HAP-1 (cell line): ENCODE results near the gene GOLGA6L7.
A peak's percentile ranks its signal among the peaks of the same experiment; 100 is the strongest.
"Not testable (repeated sequence)": the region's sequence is repeated elsewhere in the genome, so short reads cannot be mapped to it uniquely, and the experiment has no call there.

ENCODE experiments used
- DNase-seq, 2 experiments: peaks; one replicate each; pipeline ENCODE4 v3.0.0-alpha.2; 2016 to 2020; ENCODE audit warnings: low spot score in 2 of 2
- H3K27me3 ChIP-seq: fragments of 250-450 bp; sonication (Bioruptor Pico); 2 replicates; pipeline ENCODE4 v1.5.1; 2020; ENCODE audit warnings: low read depth, mild to moderate bottlenecking, moderate library complexity
- H3K36me3 ChIP-seq: fragments of 250-450 bp; sonication (Bioruptor Pico); replicated peaks from 2 replicates; pipeline ENCODE4 v1.5.1; 2020; ENCODE audit warnings: mild to moderate bottlenecking
- H3K4me1 ChIP-seq: fragments of 250-450 bp; sonication (Bioruptor Pico); 2 replicates; pipeline ENCODE4 v1.5.1; 2020; ENCODE audit warnings: mild to moderate bottlenecking
- H3K4me3 ChIP-seq: fragments of 250-450 bp; sonication (Bioruptor Pico); 2 replicates; pipeline ENCODE4 v1.5.1; 2020; ENCODE audit warnings: mild to moderate bottlenecking, moderate library complexity
- H3K9me3 ChIP-seq: fragments of 250-450 bp; sonication (Bioruptor Pico); 2 replicates; pipeline ENCODE4 v1.5.1; 2020; ENCODE audit warnings: mild to moderate bottlenecking, moderate library complexity
- in situ Hi-C: fragments of 300-500 bp; cut with MboI; formaldehyde crosslinking; loops from 3 replicates; pipeline ENCODE4 v1.14.3; 2020; ENCODE audit warnings: low sequenced_read_pairs, inconsistent platforms, mixed read lengths

The GOLGA6L7 gene

DNA sequence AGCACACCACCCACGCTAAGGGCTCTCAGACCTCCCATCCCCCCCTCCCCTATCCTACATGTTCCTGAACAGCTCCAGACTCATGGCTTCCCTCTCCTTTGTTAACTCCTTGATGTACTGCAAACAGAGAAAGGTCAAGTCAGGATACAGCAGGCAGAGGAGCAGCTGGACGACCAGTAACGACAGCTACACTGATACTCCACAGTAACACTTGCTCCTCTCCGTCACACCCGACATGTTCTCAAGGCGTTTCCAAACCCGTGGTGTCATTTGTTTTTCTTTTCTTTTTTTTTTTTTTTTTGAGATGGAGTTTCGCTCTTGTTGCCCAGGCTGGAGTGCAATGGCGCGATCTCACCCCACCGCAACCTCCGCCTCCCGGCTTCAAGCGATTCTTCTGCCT is 4.3 kb downstream of the GOLGA6L7 start:
- H3K36me3 ChIP-seq, H3K4me1 ChIP-seq, H3K4me3 ChIP-seq, H3K9me3 ChIP-seq, H3K27me3 ChIP-seq, DNase-seq, in situ Hi-C loops: not testable (repeated sequence)

DNA sequence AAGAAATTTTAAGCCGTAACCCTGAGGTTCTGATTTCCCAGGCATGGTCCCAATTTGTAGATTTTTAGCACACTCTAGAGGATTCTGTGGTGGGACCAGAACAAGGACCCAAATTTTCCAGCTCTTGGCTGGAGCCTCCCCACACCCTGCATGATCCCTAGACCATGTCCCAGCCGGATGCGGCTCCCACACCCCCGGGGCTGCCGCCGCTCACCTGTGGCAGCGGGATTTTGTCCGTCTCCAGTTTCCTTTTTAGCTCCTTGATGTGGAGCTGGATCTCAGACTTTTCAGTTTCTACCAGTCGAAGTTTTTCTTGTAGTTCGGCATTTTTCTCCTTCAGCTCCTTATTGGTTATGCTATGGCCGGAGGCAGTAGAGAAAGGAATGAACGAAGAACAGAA is 4.9 kb downstream of the GOLGA6L7 start:
- H3K27me3 ChIP-seq, in situ Hi-C loops, H3K4me1 ChIP-seq, H3K9me3 ChIP-seq, DNase-seq, H3K36me3 ChIP-seq, H3K4me3 ChIP-seq: not testable (repeated sequence)

DNA sequence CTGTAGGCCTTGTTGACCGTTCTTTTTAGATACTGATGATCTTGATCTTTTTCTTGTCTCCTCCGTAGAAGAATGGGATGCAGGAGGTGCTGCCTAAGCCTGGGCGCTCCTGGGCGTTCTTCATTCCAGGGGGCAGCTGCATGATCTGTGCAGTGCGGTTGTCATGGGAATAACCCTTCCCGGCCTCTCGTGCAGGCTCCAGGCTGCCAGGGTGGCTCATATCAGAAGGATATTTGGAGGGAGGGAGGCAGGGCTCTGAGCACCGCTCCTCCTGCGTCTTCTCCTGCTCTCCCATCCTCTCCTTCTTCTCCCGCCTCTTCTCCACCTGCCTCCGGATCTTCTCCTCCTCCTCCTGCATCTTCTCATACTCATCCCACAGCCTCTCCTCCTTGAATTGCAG is 6.2 kb downstream of the GOLGA6L7 start:
- in situ Hi-C loops, H3K27me3 ChIP-seq, H3K9me3 ChIP-seq, H3K36me3 ChIP-seq, DNase-seq, H3K4me3 ChIP-seq, H3K4me1 ChIP-seq: not testable (repeated sequence)

DNA sequence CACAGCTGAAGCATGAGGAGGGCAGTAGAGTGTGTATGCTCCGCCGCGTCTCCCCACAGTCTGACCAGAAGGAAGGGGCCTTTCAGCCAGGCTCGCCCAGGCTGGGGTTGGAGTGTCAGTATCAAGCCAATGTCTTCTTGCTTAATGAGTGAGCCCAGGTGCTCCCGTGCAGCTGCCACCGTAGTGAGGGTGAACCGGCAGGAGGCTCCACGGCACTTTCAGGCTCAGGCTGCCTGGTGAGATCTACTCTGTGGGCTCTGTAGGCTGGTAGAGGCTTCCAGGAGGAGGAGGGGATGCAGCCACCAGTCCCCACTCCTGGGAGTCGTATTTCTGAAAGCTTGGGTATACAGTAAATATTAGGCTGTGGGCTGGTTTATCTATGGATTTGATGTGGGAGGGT is 8.2 kb downstream of the GOLGA6L7 start:
- H3K27me3 ChIP-seq, H3K9me3 ChIP-seq, DNase-seq, in situ Hi-C loops, H3K4me1 ChIP-seq, H3K4me3 ChIP-seq, H3K36me3 ChIP-seq: not testable (repeated sequence)

DNA sequence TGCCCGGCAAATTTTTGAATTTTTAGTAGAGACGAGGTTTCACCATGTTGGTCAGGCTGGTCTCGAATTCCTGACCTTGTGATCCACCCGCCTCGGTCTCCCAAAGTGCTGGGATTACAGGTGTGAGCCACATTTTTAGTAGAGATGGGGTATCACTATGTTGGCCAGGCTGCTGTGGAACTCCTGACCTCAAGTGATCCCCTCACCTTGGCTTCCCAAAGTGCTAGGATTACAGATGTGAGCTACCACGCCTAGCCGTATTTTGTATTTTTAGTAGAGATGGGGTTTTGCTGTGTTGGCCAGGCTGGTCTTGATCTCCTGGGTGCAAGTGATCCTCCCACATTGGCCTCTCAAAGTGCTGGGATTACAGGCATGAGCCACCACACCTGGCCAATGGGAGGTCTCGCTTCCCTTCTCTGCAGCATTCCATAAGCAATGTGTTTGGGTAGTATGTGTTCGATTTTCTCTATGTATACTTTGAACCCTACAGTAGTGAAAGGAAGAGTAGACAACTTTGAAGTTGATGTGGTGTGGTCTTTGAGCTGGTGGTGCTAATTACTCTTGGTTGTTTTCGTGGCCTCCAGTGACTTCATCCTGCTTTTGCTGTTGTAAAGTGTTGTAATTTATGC is 13.4 kb downstream of the GOLGA6L7 start:
- in situ Hi-C loops, H3K36me3 ChIP-seq, DNase-seq: not testable (repeated sequence)

DNA sequence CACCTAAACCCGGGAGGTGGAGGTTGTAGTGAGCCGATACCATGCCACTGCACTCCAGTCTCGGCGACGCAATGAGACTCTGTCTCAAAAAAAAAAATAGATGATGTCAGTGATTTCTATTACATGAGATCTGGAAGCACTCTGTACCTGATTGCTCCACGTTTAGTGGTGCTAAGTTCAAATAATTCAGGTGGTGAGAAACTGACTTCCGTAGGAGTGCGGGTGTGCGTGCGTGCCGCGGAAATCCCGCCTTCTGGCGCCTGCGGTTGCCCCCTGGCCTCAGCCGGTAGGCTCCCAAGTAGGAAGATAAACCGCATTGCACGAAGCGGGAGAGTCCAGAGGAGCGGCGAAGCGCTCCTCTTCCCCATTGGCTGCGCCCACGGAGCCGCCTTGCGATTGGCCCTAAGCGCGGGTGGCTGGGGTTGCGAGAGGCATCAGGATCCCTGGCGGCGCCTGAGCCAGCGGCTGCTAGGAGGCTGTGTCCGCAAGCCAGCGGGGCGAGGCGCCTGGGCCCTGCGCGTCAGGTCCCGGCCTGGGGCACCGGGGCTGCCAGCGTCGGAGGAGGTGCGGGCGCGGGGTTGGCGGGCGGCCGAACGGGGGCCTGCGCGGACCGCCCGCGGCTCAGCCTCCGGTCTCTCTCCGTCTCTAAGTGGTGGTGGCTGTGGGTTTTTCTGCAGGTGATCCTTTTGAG is 16.4 kb downstream of the GOLGA6L7 start:
- H3K4me1 ChIP-seq, H3K27me3 ChIP-seq, H3K36me3 ChIP-seq, in situ Hi-C loops, H3K9me3 ChIP-seq: not testable (repeated sequence)
- peak; percentile 79 to 89 for DNase-seq
- H3K4me3 ChIP-seq, result peak overlapping the region; percentile 24

More for the DNA sequence above, 13.4 kb downstream of the GOLGA6L7 start:
- H3K9me3 ChIP-seq, H3K27me3 ChIP-seq, H3K4me1 ChIP-seq, H3K4me3 ChIP-seq: not testable (repeated sequence)

DNA sequence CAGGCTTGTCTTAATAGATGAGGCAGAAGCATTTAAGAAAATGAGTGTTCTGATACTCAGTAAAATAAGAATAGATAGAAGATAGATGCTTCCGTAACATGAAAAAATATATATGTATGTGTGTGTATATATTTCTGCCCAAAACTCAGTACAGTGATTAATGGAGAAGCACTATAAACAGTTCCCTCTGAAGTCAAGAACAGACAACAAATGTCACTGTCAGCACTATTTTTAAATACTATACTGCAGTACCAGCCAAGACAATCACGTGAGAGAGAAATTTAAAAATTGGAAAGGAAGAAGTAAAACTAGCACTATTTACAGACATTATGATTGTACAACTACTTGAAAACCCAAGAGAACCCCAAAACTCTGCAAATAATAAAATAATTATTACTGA is 27.0 kb downstream of the GOLGA6L7 start:
- in situ Hi-C loops, H3K4me1 ChIP-seq, H3K36me3 ChIP-seq, H3K9me3 ChIP-seq, H3K4me3 ChIP-seq, DNase-seq, H3K27me3 ChIP-seq: not testable (repeated sequence)

DNA sequence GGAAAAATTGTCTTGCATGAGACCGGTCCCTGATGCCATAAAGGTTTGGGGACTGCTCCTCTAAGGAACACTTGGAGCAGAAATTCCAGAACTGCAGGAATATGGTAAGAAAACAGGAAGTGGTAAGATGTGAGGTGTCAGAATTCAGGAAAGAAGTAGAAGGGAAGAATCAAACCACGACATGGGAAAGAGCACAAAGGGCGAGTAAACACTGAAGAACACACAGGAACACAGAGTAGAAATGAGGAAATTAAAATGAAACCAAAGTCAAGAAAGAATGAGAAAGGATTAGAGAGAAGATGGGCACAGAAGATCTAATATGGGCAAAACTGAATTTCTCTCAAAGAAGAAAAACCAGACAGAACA is 28.5 kb downstream of the GOLGA6L7 start:
- in situ Hi-C loops, H3K27me3 ChIP-seq, H3K4me3 ChIP-seq, DNase-seq, H3K4me1 ChIP-seq, H3K36me3 ChIP-seq, H3K9me3 ChIP-seq: not testable (repeated sequence)

DNA sequence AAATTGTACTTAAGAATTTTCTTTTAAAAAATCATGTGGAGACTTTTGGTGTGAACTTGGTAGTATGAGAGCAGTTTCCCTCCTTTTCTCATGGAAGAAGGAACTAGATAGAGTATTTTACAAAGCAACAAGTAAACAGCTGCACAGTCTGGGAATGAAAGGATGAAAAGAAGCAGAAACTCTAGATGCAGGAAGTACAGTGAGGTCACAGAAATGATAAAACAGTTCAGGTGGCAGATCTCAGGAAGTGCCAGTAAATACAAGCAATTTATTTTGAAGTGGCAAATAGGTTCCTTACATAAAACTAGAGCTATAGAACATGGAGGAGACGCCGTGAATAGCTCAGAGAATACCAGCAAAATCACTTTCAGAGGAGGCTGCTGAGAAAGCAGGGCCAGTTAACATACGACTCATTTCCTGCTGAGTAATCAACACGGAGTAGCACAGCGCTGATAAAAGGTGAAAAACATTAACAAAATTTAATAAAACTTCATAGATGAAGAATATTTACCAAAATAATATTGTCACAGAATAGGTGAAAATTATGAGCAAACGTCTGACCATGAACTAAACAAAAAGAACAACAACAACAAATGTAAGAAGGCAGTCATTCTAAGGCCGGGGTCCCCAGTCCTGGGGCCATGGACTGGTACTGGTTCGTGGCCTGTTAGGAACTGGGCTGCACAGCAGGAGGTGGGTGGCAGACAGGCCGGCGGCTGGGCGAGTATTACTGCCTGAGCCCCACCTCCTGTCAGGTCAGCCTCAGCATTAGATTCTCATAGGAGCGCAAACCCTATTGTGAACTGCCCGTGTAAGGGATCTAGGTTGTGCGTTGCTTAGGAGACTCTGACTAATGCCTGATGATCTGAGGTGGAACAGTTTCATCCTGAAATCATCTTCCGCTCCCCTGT is 29.2 kb downstream of the GOLGA6L7 start:
- H3K9me3 ChIP-seq, H3K4me1 ChIP-seq, H3K36me3 ChIP-seq, in situ Hi-C loops, H3K4me3 ChIP-seq, DNase-seq, H3K27me3 ChIP-seq: not testable (repeated sequence)

DNA sequence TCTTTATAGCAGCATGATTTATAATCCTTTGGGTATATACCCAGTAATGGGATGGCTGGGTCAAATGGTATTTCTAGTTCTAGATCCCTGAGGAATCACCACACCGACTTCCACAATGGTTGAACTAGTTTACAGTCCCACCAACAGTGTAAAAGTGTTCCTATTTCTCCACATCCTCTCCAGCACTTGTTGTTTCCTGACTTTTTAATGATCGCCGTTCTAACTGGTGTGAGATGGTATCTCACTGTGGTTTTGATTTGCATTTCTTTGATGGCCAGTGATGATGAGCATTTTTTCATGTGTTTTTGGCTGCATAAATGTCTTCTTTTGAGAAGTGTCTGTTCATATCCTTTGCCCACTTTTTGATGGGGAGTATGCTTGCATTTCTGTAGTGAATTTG is 30.3 kb downstream of the GOLGA6L7 start:
- in situ Hi-C loops, H3K27me3 ChIP-seq, DNase-seq, H3K9me3 ChIP-seq, H3K4me3 ChIP-seq, H3K4me1 ChIP-seq, H3K36me3 ChIP-seq: not testable (repeated sequence)

DNA sequence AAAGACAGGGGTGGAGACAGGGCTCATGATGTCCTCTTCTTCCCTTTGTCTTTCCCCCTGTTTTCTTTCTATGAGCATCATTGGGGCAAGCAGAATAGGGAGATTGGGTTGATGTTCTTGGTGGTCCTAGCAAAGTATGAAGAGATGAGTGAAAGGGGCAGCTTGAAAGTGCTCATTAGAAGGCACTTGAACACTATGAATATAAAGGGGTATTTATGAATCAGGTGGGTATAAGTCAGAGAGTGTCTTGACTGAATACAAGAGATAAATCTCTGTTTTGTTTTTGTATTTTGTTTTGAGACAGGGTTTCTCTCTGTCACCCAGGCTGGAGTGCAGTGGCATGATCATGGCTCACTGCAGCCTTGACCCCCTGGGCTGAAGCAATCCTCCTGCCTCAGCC is 34.4 kb downstream of the GOLGA6L7 start:
- H3K27me3 ChIP-seq, DNase-seq, H3K36me3 ChIP-seq, H3K4me3 ChIP-seq, H3K4me1 ChIP-seq, H3K9me3 ChIP-seq, in situ Hi-C loops: not testable (repeated sequence)

DNA sequence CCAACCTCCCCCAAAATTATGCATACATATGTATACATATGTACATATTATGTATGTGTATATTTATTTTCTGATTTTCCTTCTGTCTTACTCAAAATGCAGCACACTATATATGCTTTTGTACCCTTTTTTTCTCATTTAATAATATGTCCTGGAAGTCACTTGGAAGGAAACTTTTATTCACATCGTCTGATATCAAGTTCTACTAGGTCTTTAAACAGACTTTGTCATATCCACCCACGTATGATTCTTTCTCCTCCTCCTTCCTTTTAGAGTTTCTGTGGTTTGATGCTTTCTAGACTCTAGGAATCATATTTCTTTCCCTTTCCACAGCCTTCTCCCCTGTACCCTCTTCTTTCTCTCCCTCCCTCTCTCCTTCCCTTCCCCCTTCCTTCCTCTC is 35.1 kb downstream of the GOLGA6L7 start:
- H3K36me3 ChIP-seq, in situ Hi-C loops, DNase-seq, H3K9me3 ChIP-seq, H3K27me3 ChIP-seq, H3K4me1 ChIP-seq, H3K4me3 ChIP-seq: not testable (repeated sequence)

DNA sequence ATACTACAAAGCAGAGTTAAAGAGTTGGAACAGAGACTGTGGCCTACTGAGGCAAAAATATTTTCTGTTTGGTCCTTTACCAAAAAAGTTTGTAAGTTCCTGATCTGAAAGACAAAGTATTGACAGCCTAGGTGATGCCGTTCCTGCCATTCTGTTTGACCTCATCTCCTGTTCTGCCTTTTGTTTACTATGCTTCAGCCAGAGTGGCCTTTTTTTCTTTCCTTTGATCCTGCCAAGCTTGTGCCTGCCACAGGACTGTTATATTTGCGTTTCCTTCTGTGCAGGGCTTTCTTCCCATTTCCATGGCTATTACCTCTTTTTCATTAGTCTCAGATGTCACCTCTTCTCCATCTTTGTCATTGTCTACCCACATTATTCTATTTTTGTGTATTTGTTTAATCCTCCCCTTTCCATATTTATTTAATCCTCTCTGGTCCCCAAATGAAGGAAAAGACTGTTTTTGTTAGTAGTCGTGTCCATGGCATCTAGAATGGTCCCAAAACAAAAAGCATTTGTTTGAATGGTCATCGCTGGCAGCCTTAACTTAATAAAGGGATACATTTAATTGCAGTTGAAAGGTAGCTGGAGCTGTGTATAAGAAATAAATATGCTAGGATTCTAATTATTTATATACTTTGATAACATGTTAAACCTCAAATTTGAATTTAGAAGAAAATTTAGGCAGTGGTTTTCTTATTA is 36.4 kb downstream of the GOLGA6L7 start:
- H3K27me3 ChIP-seq, in situ Hi-C loops, H3K36me3 ChIP-seq, DNase-seq, H3K9me3 ChIP-seq, H3K4me3 ChIP-seq, H3K4me1 ChIP-seq: not testable (repeated sequence)

DNA sequence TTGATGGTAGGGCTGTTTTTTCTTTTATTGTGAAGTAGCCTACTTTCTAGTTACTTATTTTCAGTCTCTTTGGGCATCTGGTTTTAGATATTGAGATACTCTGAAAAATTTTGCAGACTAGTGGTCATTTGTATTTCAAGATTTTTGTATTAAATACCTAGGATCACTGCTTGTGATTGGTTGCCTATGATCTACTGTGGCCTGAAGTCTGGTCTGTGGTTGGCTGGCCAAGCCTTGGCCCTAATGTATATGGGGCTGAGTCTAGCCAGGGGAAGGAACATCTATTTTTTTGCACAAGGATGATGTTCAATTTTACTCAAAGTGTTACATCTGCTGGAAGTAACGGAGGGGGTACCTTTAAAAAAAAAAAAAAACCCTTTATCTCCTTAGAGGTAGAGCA is 38.0 kb downstream of the GOLGA6L7 start:
- H3K4me3 ChIP-seq, H3K27me3 ChIP-seq, in situ Hi-C loops, H3K9me3 ChIP-seq, DNase-seq, H3K36me3 ChIP-seq, H3K4me1 ChIP-seq: not testable (repeated sequence)
